HuH-7 (cell line): ENCODE data around the gene SRL.
"Not testable (repeated sequence)": the region's sequence is repeated elsewhere in the genome, so short reads cannot be mapped to it uniquely, and the experiment has no call there.

Experiments used
- DNase-seq: peaks from one replicate; pipeline ENCODE4 v3.0.0; 2011; ENCODE audit warnings: low spot score

Gene SRL

GRCh38 chr16:4226251-4227039 lies 15.4 kb downstream of the SRL start:
- no peak for DNase-seq

DNA sequence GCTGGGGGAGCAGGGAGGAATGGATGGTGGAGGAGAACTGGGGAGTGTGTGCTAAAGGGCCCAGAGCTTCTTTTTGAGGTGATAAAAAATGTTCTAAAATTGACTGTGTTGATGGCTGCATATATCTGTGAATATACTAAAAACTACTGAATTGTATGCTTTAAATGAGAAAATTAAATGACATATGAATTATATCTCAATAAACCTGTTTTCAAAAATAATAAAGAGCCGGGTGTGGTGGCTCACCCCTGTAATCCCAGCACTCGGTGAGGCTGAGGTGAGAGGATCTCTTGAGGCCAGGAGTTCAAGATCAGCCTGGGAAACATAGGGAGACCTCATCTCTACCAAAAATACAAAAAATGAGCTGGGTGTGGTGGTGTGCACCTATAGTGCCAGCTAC lies 16.8 kb downstream of the SRL start:
- no peak for DNase-seq

GRCh38 chr16:4220358-4220757 lies 21.5 kb downstream of the SRL start:
- no peak for DNase-seq

GRCh38 chr16:4218202-4218601 lies 23.7 kb downstream of the SRL start:
- no peak for DNase-seq

DNA sequence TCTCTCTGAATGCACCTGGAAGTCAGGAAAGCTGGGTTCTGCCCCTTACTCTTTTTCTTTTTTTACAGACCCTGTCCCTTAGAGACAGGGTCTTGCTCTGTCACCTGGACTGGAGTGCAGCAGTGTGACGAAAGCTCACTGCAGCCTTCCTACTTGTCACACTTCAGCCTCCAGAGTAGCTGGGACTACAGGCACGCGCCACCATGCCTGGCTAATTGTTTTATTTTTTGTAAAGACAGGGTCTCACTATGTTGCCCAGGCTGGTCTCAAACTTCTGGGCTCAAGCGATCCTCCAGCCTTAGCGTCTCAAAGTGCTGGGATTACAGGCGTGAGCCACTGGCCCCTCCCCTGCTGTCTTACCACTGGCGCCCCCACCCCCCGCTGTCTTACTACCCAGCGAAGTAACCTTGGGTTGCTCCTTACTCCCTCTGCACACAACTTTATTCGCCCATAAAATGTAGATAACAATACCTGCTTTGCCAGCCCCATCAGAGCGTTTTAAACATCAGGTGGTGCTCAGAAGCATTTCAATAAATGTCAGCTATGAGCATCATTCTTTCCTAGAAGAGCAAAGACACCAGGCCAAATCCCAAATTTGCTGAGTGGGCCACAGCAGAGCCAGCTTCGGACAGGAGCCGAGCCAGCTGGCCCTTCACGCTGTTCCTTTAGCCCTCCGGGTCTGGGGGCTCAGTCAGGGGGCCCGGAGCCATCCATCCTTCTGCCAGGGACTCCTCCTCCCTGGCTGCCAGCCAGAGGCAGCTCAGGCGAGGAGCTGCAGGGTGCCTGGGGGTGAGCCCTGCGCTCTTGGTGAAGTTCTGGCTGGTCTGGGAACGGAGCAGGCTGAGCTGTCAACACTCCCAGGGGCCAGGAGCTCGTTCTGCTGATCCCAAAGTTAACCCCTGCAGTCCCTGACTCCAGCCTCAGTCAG lies 24.4 kb downstream of the SRL start:
- no peak for DNase-seq

GRCh38 chr16:4216596-4216995 lies 25.3 kb downstream of the SRL start:
- no peak for DNase-seq

GRCh38 chr16:4215106-4215505 lies 26.8 kb downstream of the SRL start:
- no peak for DNase-seq

GRCh38 chr16:4214215-4214621 lies 27.7 kb downstream of the SRL start:
- DNase-seq = no peak

DNA sequence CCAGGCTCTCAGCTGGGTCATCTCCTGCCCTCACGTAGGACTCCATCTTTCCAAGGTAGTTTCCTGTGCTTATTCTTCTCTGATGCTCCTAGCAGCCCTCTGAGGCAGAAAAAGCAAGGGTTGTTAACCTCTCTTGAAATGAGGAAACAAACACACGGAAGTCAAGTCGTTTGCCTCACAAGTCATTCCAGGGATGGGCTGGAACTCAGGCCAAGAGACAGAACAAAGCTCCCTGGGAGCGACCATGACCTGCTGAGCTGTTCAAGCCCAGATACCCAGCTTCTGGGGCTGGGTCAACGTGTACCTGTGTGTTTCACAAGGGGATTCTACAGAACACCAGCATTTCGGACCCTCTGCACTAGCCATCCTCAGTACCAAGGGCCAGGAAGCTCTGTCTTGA lies 28.1 kb downstream of the SRL start:
- DNase-seq = no peak

DNA sequence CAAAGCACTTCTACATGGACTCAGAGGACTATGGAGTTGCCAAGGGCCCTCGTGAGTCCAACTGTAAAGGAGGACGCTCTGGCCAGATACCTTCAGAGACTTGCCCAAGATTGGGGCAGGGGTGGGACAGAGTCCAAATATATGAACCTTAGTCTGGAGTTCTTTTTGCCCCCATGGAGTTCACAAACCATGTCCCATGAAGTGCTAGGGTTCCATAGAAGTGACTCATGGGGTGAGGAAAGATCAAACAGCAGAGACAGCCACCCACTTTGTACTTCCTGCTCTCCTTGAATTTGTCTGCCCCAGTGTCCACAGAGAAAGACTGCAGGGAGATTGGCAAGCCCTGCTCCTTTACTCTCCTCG lies 29.0 kb downstream of the SRL start:
- DNase-seq = no peak

- no peak for DNase-seq
These were observed 29.5 kb downstream of the SRL start for GRCh38 chr16:4212211-4212933.

DNA sequence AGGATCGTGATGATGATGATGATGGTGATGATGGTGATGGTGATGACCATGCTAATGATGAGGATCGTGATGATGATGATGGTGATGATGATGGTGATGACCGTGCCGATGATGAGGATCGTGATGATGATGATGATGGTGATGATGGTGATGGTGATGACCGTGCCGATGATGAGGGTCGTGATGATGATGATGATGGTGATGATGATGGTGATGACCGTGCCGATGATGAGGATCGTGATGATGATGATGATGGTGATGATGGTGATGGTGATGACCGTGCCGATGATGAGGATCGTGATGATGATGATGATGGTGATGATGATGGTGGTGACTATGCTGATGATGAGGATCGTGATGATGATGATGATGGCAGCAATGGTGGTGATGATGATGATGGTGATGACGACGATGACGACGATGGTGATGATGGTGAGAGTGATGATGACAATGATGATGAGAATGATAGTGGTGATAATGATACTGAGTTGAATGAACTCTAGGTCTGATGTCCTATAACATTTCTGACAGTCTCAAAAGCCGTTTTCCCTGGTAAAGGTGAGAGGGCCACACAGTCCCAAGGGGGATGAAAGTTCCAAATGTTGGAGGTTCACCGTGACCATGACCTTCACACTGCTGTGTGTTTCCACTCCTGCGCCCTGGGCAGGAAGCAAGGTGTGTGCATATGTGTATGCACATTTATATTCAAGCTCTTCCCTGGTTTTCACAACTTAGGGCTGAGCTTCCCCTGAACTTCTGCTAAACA lies 30.3 kb downstream of the SRL start:
- DNase-seq = not testable (repeated sequence)

GRCh38 chr16:4209666-4210065 lies 32.2 kb downstream of the SRL start:
- DNase-seq = no peak

GRCh38 chr16:4208341-4208751 lies 33.5 kb downstream of the SRL start:
- DNase-seq = no peak

GRCh38 chr16:4207683-4208340 lies 34.1 kb downstream of the SRL start:
- no peak for DNase-seq

DNA sequence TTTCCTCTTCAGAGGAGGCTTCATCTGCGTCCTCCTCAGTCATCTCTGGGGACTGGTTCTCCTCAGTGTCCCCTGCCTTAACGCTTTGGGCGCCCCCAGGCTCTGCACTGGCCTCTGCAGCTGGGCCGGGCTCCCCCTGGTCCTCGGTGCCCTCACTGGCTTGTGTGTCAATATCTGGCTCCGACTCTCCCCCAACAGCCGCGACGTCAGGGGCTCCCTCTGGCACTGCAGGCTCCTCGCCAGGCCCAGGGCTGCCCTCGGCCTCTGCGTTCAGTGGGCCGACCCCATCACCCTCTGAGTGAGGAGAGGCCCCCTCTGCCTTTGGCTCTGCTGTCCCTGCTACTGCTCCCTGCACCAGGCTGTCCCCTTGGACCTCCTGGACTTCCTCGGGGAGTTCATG lies 34.7 kb downstream of the SRL start:
- DNase-seq = no peak

GRCh38 chr16:4206680-4207079 lies 35.2 kb downstream of the SRL start:
- no peak for DNase-seq

GRCh38 chr16:4205971-4206370 lies 35.9 kb downstream of the SRL start:
- no peak for DNase-seq

GRCh38 chr16:4204521-4204920 lies 37.4 kb downstream of the SRL start:
- DNase-seq = no peak

DNA sequence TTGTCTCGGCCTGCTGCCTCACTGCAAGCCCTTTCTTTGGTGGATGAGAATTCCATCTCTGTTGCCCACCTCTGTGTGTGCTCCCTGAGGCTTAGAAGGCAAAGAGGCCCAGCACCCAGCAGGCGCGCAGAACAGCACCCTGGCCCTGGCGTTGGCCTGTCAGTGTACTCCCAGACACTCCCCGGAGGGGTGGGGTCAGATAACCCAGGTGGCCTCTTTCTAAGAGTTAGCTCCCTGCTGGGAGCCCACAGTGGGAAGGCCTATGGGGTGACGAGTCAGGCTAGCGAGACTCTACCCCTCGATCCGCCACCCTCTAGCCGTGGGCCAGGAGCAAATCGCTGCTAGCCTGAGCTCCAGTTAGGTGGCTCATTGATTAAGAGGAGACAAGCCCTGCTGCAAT lies 38.1 kb downstream of the SRL start:
- DNase-seq = no peak

- no peak for DNase-seq
These were observed 39.1 kb downstream of the SRL start for GRCh38 chr16:4202615-4203345.
